Kidney tubule cell (primary cell): ENCODE results near the gene MACROD1.

Source experiments
- DNase-seq: peaks from one replicate; pipeline ENCODE4 v3.0.0-alpha.2; 2018; ENCODE audit warnings: low spot score

MACROD1 gene

GRCh38 chr11:64113462-64113780 lies 52.5 kb downstream of the MACROD1 start:
- no peak for DNase-seq

GRCh38 chr11:64112771-64113461 lies 53.0 kb downstream of the MACROD1 start:
- no peak for DNase-seq

DNA sequence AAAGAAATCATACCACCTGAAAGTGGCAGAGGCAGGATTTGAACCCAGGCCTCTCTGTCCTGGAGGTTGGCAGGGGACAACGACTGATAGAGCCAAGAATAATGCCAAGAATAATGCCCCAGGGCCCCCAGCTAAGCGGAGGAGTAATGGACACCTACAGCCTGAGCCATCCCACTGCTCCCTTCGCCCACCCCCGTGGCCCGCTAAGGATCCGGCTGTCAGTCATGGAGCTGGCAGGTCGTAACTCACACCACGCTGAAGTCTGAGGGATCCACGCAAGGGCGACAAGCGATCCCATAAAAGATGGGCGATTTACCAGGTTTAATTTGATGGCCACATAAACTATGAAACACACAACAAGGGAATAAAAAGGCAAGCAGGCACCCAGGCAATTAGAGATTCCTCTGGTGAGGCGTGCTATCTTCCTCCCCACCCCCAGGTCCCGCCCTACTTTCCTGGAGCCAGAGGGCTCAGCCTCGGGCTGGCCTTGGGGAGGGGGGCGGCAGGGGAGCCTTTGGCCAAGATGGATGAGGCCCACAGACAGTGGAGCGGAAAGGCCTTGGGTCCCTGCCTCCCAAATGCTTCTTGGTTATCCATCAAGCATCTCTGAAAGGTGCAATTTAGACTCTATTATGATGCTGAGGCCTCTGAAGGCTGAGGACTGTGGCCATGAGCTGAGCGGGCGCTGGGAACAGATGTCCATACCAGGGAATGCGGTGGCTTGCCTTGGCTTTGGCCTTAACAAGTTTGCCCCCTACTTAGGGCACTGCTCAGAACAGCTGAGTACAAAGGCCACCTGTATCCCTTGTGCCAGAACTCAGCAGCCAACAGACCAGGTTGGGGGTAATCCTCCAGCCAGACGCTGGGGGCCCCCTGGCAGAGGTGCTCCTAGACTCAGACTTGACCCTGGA lies 55.2 kb downstream of the MACROD1 start:
- DNase-seq = no peak

DNA sequence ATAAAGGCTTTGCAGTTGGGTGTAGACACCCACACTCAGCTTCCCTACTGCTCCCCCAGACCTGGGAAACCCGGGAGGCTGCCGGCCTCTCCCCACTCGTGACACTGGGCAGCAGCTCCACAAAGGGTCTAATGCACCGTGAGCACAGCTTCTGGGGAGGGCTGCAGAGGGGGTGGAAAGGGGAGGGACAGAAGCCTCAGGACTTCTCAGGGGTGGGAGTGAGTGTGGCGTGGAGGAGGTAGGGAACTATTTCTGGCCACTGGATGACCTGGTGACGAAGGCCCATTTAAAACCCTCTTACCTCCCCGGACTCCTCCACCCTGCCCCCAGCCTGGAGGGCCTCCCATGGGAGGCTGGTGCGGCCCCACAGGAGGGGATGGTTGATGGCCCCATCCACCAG lies 56.6 kb downstream of the MACROD1 start:
- no peak for DNase-seq

DNA sequence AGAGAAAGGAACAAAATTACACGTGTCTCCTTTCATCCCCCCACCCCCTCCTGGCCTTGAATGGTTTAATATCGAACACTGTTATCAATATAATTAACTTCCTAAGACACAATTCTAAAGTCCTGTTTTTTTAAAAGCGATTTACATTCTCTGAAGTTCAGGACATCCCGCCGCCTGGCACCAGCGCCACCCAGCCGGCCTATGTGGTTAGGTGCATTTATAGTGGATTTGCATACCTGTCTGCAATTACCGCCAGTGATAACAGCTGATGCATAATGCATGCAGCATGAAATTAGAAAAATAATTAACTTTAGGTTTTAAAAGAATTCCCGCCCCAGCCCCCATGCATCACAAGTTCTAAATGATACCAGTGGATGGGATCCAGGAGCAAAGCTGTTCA lies 58.6 kb downstream of the MACROD1 start:
- DNase-seq = no peak

- DNase-seq = no peak
These were observed 61.3 kb downstream of the MACROD1 start for GRCh38 chr11:64104632-64105031.

DNA sequence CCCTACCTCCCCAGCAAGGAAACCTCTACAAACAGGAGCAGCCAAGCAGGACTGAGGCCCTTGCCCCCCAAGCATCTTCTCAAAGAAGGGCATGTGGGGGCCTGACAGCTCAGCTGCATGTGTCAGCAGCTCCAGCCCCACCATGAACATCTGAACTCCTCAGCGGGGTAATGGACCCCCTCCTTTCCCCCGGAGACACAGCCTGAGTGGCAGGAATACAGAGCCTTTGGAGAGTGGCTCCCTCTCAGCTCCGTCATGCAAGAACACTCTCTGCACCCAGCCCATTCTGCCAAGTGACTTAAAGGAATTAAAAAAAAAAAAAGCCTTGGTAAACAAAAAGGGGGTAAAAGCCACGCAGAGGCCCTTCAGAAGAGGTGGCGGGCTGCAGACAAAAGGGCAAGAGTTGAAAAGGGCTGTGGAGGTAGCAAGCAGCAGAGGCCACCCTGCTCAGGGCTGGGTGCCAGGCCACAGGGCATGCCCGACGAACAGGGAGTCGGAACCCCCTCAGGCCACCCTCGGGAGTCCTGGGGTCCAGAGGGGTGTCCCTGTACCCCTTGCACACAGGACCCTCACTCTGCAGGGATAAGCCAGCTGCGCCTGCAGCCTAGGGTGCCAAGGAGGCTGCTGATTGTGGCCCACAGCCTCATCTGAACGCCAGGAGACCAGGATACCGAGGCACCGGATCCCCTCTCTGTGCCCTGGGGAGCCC lies 62.5 kb downstream of the MACROD1 start:
- peak; percentile 46 for DNase-seq

- no peak for DNase-seq
These were observed 63.7 kb downstream of the MACROD1 start for GRCh38 chr11:64102005-64102738.

DNA sequence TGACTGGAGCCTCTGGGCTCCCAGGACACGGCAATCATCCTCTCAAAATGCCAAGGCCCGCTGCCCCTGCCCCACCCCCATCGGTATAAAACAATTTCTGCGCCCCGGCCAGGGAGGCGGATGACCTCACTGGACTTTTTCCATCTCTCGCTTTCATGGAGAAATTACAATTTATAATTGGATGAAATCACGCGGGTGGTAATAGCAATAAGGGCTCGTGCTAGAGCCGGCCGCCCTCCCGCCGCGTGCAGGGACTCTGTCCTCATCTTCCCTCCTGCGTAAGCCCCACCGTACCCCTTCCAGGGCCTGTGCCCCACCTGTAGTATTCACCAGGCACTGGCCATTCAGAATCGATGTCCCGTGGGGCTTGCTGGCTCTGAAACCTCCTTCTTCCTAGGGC lies 64.5 kb downstream of the MACROD1 start:
- peak; percentile 42 for DNase-seq

- DNase-seq = peak; percentile 39
These were observed 65.0 kb downstream of the MACROD1 start for GRCh38 chr11:64100782-64101353.

DNA sequence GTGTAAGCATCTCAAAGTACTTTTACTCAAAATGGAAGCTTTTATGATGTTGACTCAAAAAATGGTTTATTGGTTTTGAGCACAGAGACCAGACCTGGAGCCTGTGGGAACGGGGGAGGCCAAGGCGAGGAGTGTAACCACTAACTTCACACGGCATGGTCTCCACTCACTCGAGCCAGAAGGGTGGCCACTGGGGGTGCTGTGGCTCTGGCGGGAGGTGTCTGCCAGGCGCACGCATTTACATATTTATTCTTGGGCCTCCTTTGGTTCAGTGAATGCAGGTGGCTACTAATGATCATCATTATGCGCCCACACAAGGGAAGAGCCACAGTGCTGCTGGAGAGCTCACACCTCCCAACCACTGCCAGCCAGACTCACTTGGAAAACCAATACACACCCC lies 65.6 kb downstream of the MACROD1 start:
- no peak for DNase-seq

DNA sequence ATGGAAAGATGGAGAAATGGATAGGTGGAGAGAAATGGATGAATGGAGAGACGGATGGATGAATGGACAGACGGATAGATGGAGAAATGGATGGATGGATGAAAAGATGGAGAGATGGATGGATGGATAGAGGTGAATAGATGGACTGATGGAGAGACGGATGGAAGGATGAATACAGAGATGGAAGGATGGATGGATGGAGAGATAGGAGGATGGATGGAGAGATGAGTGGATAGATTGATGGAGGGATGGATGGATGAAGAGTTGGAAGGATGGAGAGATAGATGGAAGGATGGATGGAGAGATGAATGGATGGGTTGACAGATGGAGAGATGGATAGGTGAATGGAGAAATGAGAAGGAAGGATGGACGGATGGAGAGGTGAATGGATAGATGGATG lies 66.5 kb downstream of the MACROD1 start:
- no peak for DNase-seq

GRCh38 chr11:64098318-64098831 lies 67.5 kb downstream of the MACROD1 start:
- no peak for DNase-seq

- DNase-seq = no peak
These were observed 68.2 kb downstream of the MACROD1 start for GRCh38 chr11:64097468-64098317.

- no peak for DNase-seq
These were observed 69.1 kb downstream of the MACROD1 start for GRCh38 chr11:64096835-64097234.

GRCh38 chr11:64095949-64096348 lies 70.0 kb downstream of the MACROD1 start:
- DNase-seq = no peak

- peak; percentile 45 for DNase-seq
These were observed 70.6 kb downstream of the MACROD1 start for GRCh38 chr11:64095273-64095817.

GRCh38 chr11:64094463-64095260 lies 71.3 kb downstream of the MACROD1 start:
- peak; percentile 91 for DNase-seq

DNA sequence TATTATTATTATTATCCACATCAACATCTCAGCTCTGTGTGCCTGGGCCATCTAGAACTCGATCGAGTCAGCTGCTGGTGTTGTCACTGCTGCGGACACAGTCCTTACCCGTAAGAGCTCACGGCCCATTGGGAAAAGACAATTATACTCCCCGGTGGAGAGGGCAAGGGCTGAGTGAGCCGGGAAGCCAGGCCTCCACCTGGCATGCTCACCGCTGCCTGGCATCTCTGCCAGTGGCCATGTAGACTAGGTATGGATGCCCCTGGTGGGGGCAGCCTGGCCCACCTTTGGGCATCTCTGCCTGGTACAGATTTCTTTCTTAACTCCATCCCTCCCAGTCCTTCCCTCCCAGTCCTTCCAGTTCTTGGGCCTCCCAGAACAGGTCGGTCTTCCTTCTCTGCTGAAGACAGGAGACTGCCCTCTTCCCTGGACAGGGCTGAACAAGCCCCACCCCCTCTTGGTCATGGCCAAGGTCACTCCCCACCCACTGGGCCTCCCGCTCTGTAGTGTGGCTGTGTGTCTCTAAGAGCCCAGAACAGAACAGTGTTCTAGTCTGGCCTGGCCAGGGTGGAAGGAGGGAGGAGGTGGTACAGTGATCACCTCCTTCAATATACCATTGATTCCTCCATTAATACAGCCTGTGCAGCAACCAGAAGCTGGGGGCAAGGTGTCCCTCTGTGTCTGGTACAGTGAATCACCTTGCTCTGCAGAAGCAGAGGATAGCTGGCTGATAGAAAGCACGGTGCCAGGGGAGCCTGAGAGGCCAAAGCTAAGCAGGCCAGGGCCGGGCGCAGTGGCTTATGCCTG lies 72.5 kb downstream of the MACROD1 start:
- no peak for DNase-seq
